HepG2 (cell line): Measurements from ENCODE around the gene UPK1A. TPM values are rescaled to one million over a fixed set of nuclear protein-coding genes. Genes with fewer than 3 reads are reported as not detected.

Experiments
- DR1 ChIP-seq: sonication (generic); formaldehyde crosslinking; IDR thresholded peaks from 2 replicates; pipeline ENCODE4 v1.8.0; 2021; ENCODE audit warnings: mild to moderate bottlenecking, missing genetic modification reagents, inconsistent platforms
- FOXC1 ChIP-seq: sonication (generic); formaldehyde crosslinking; IDR thresholded peaks from 2 replicates; pipeline ENCODE4 v1.8.0; 2022; ENCODE audit warnings: mild to moderate bottlenecking, missing genetic modification reagents, borderline replicate concordance
- FOXK2 ChIP-seq: fragments of 450-650 bp; IDR thresholded peaks from 2 replicates; pipeline ENCODE4 v1.6.1; 2016
- HOMEZ ChIP-seq: IDR thresholded peaks from 2 replicates; pipeline ENCODE4 v1.6.1; 2016; ENCODE audit warnings: low read depth
- HOXA7 ChIP-seq: sonication (generic); formaldehyde crosslinking; IDR thresholded peaks from 2 replicates; pipeline ENCODE4 v1.8.1; 2022; ENCODE audit warnings: mild to moderate bottlenecking, missing genetic modification reagents, moderate library complexity
- NFE2L1 ChIP-seq: sonication (generic); formaldehyde crosslinking; IDR thresholded peaks from 2 replicates; pipeline ENCODE4 v1.4.0; 2020; ENCODE audit warnings: missing genetic modification reagents, mild to moderate bottlenecking, borderline replicate concordance
- PHF8 ChIP-seq: sonication (generic); formaldehyde crosslinking; IDR thresholded peaks from 2 replicates; pipeline ENCODE4 v1.5.0; 2020; ENCODE audit warnings: missing genetic modification reagents
- PITX1 ChIP-seq: sonication (generic); formaldehyde crosslinking; IDR thresholded peaks from 2 replicates; pipeline ENCODE4 v1.5.1; 2020; ENCODE audit warnings: mild to moderate bottlenecking, missing genetic modification reagents
- SIN3B ChIP-seq: fragments of 150-350 bp; IDR thresholded peaks from 2 replicates; pipeline ENCODE4 v1.6.1; 2014; ENCODE audit warnings: low read length
- XRCC5 ChIP-seq: fragments of 200-400 bp; formaldehyde crosslinking; optimal IDR thresholded peaks from 2 replicates; pipeline ENCODE3; 2017; ENCODE audit warnings: mild to moderate bottlenecking, low read length
- ZFAT ChIP-seq: sonication (generic); formaldehyde crosslinking; conservative IDR thresholded peaks from 2 replicates; pipeline ENCODE4 v1.8.1; 2023; ENCODE audit warnings: missing genetic modification reagents, inconsistent platforms
- ZNF274 ChIP-seq: sonication (generic); formaldehyde crosslinking; IDR thresholded peaks from 2 replicates; pipeline ENCODE4 v1.5.1; 2020; ENCODE audit warnings: mild to moderate bottlenecking, missing genetic modification reagents
- ZNF317 ChIP-seq: sonication (generic); formaldehyde crosslinking; IDR thresholded peaks from 2 replicates; pipeline ENCODE4 v1.5.0; 2020; ENCODE audit warnings: mild to moderate bottlenecking, missing genetic modification reagents
- ZNF562 ChIP-seq: sonication (generic); formaldehyde crosslinking; IDR thresholded peaks from 2 replicates; pipeline ENCODE4 v1.8.0; 2022; ENCODE audit warnings: missing genetic modification reagents, borderline replicate concordance
- ZNF567 ChIP-seq: sonication (generic); formaldehyde crosslinking; IDR thresholded peaks from 2 replicates; pipeline ENCODE4 v1.8.1; 2023; ENCODE audit warnings: mild to moderate bottlenecking, missing genetic modification reagents, borderline replicate concordance
- ZNF607 ChIP-seq: sonication (generic); formaldehyde crosslinking; IDR thresholded peaks from 2 replicates; pipeline ENCODE4 v1.5.1; 2020; ENCODE audit warnings: missing genetic modification reagents, mild to moderate bottlenecking, borderline replicate concordance
- polyA plus RNA-seq, 8 experiments: library from polyadenylated mRNA; depleted of rRNA in 3 of 8; stranded (reverse) in 7 of 8; unstranded in 1 of 8; fragments of >200 nt; fragmentation: Illumina TruSeq in 4 of 8; extraction: Trizol in 4 of 8; gene quantifications; 2 replicates each; pipeline versions ENCODE4 v1.2.1 to v1.2.3, GENCODE V29; 2011 to 2016; ENCODE audit warnings: low read depth in 4 of 8, missing spikeins in 1 of 8, mixed read lengths in 1 of 8; ENCODE audit not compliant: insufficient read depth in 1 of 8
- total RNA-seq, 5 experiments: library from RNA; depleted of rRNA; stranded (reverse); fragments of >200 nt; fragmentation: Illumina TruSeq; extraction: Trizol; gene quantifications; 2 replicates each; pipeline ENCODE4 v1.2.3, GENCODE V29; 2016; ENCODE audit warnings: low read depth in 1 of 5
- TF ChIP-seq, protein P1 (sequence below): sonication (generic); formaldehyde crosslinking; IDR thresholded peaks from 2 replicates; pipeline ENCODE4 v1.5.0; 2020; ENCODE audit warnings: missing genetic modification reagents
- TF ChIP-seq, protein P2 (sequence below): sonication (generic); formaldehyde crosslinking; IDR thresholded peaks from 2 replicates; pipeline ENCODE4 v1.8.0; 2022; ENCODE audit warnings: missing genetic modification reagents, mild to moderate bottlenecking, inconsistent platforms, borderline replicate concordance
- TF ChIP-seq, protein P3 (sequence below): sonication (generic); formaldehyde crosslinking; IDR thresholded peaks from 2 replicates; pipeline ENCODE4 v1.5.0; 2020; ENCODE audit warnings: mild to moderate bottlenecking, missing genetic modification reagents
- TF ChIP-seq, protein P4 (sequence below): sonication (generic); formaldehyde crosslinking; IDR thresholded peaks from 2 replicates; pipeline ENCODE4 v1.5.0; 2020; ENCODE audit warnings: missing genetic modification reagents, mild to moderate bottlenecking, borderline replicate concordance

Gene UPK1A
- total and polyA plus RNA-seq, 2 of the 13 experiments (the other 11 are each of a cell fraction or from before 2014, with no cell fraction given): 2.9 TPM; not detected in 1

- TF ChIP-seq HOMEZ (CRISPR knock-in tag) (peak; percentile 42; the same call in 1 of the 2 replicates), FOXK2 (no peak), PHF8 (peak; percentile 41), FOXC1 (CRISPR knock-in tag) (no peak; the same call in 1 of the 2 replicates), ZFAT (CRISPR knock-in tag) (peak; percentile 59; the same call in 1 of the 2 replicates), NFE2L1 (no peak), ZNF607 (CRISPR knock-in tag) (peak; percentile 20; the same call in 1 of the 2 replicates), ZNF274 (CRISPR knock-in tag) (0 out of 2 replicates have a peak, but pooled peaks have one; percentile 32), ZNF567 (CRISPR knock-in tag) (no peak), HOXA7 (CRISPR knock-in tag) (no peak), DR1 (no peak; the same call in 1 of the 2 replicates), XRCC5 (peak; percentile 14), PITX1 (CRISPR knock-in tag) (no peak; the same call in 1 of the 2 replicates), SIN3B (no peak), ZNF562 (no peak), ZNF317 (CRISPR knock-in tag) (no peak)
- TF ChIP-seq, protein P1, sequence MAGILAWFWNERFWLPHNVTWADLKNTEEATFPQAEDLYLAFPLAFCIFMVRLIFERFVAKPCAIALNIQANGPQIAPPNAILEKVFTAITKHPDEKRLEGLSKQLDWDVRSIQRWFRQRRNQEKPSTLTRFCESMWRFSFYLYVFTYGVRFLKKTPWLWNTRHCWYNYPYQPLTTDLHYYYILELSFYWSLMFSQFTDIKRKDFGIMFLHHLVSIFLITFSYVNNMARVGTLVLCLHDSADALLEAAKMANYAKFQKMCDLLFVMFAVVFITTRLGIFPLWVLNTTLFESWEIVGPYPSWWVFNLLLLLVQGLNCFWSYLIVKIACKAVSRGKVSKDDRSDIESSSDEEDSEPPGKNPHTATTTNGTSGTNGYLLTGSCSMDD (CRISPR knock-in tag): no peak
- TF ChIP-seq, protein P2, sequence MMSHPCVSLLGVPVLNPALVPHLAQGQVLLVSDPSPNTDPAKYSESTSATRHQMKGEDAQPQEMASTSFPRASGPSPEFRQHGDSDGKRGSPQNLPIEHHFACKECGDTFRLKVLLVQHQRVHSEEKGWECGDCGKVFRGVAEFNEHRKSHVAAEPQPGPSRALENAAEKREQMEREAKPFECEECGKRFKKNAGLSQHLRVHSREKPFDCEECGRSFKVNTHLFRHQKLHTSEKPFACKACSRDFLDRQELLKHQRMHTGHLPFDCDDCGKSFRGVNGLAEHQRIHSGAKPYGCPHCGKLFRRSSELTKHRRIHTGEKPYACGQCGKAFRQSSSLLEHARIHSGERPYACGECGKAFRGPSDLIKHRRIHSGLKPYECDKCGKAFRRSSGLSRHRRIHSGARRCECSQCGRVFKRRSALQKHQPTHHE: peak; percentile 76; the same call in 1 of the 2 replicates
- TF ChIP-seq, protein P3, sequence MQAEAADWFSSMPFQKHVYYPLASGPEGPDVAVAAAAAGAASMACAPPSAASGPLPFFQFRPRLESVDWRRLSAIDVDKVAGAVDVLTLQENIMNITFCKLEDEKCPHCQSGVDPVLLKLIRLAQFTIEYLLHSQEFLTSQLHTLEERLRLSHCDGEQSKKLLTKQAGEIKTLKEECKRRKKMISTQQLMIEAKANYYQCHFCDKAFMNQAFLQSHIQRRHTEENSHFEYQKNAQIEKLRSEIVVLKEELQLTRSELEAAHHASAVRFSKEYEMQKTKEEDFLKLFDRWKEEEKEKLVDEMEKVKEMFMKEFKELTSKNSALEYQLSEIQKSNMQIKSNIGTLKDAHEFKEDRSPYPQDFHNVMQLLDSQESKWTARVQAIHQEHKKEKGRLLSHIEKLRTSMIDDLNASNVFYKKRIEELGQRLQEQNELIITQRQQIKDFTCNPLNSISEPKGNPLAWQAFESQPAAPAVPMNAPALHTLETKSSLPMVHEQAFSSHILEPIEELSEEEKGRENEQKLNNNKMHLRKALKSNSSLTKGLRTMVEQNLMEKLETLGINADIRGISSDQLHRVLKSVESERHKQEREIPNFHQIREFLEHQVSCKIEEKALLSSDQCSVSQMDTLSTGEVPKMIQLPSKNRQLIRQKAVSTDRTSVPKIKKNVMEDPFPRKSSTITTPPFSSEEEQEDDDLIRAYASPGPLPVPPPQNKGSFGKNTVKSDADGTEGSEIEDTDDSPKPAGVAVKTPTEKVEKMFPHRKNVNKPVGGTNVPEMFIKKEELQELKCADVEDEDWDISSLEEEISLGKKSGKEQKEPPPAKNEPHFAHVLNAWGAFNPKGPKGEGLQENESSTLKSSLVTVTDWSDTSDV: no peak; the same call in 1 of the 2 replicates
- TF ChIP-seq, protein P4, sequence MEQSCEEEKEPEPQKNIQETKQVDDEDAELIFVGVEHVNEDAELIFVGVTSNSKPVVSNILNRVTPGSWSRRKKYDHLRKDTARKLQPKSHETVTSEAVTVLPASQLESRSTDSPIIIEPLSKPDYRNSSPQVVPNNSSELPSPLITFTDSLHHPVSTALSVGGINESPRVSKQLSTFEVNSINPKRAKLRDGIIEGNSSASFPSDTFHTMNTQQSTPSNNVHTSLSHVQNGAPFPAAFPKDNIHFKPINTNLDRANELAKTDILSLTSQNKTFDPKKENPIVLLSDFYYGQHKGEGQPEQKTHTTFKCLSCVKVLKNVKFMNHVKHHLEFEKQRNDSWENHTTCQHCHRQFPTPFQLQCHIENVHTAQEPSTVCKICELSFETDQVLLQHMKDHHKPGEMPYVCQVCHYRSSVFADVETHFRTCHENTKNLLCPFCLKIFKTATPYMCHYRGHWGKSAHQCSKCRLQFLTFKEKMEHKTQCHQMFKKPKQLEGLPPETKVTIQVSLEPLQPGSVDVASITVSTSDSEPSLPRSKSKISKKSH (CRISPR knock-in tag): peak; percentile 53; the same call in 1 of the 2 replicates
Observed at GRCh38 chr19:35716801-35717664, 50.7 kb downstream of the UPK1A start (continued).
